ENCODE results near the gene EGR4. TPM values are rescaled to one million over a fixed set of nuclear protein-coding genes. Genes with fewer than 3 reads are reported as not detected.

Gene EGR4
- total RNA-seq, 1 experiment from 2014 or later = not detected

GRCh38 chr2:73290049-73290839, 3.1 kb downstream of the EGR4 start:
- no peaks in the 10 kb centered on the region for H3K27me3 ChIP-seq (replicated peaks; ENCODE audit: control insufficient read depth, insufficient read depth, low read length)
- H3K36me3 Mint-ChIP-seq (ENCODE audit: insufficient read depth, unreplicated experiment) = no peaks in the 10 kb centered on the region
- no peaks in the 10 kb centered on the region for H3K36me3 ChIP-seq (ENCODE audit: control insufficient read depth, insufficient read depth, low read length)
- POLR2A ChIA-PET = interaction anchor here (0.7 kb wide), 1 partner anchor 95 kb away, joined by 3 read pairs; no protein-coding TSS in a partner anchor
- no peak overlapping the region for H3K4me3 Mint-ChIP-seq (ENCODE audit: unreplicated experiment)
- BruUV-seq (replicated peaks) = no TSS peak
- no peaks in the 10 kb centered on the region for H3K4me1 Mint-ChIP-seq (ENCODE audit: low read depth, unreplicated experiment)
- H3K4me1 ChIP-seq = no peaks in the 10 kb centered on the region
- no peak overlapping the region for H3K27ac Mint-ChIP-seq (ENCODE audit: unreplicated experiment)
- H3K4me3 ChIP-seq (ENCODE audit: low read depth, low read length) = no peak overlapping the region
- H3K27me3 Mint-ChIP-seq (ENCODE audit: insufficient read depth, unreplicated experiment) = peaks cover 8% of the 10 kb centered on the region
- CTCF ChIA-PET = interaction anchor here (0.8 to 1.3 kb wide), 6 partner anchors 10 to 205 kb away, joined by 3 to 6 read pairs (median 4); no protein-coding TSS in a partner anchor
- peak; percentile 53 to 80 for TF ChIP-seq CTCF (IDR thresholded peaks at IDR 0.05; ENCODE audit: insufficient read depth in 1 of 2, low read depth in 1 of 2, low read length in 1 of 2, severe bottlenecking in 1 of 2, unreplicated experiment in 1 of 2)
- no peaks in the 10 kb centered on the region for H3K9me3 ChIP-seq
- no peaks in the 10 kb centered on the region for H3K9me3 Mint-ChIP-seq (ENCODE audit: unreplicated experiment)
- peak; percentile 70 to 74 for DNase-seq
- intact Hi-C loops (cut with micrococcal nuclease; ENCODE audit: unreplicated experiment) = no loop called here

GRCh38 chr2:73289304-73289703, 4.0 kb downstream of the EGR4 start:
- Histone ChIP-seq H3K36me3 (ENCODE audit: control insufficient read depth, insufficient read depth, low read length) (no peaks in the 10 kb centered on the region), H3K4me1 (peaks cover 5% of the 10 kb centered on the region; the same call in 1 of the 2 replicates), H3K4me3 (ENCODE audit: low read depth, low read length) (no peak overlapping the region), H3K27me3 (replicated peaks; ENCODE audit: control insufficient read depth, insufficient read depth, low read length) (no peaks in the 10 kb centered on the region), H3K9me3 (no peaks in the 10 kb centered on the region)
- no TSS peak for BruUV-seq (replicated peaks)
- TF ChIP-seq CTCF (IDR thresholded peaks at IDR 0.05; ENCODE audit: insufficient read depth in 1 of 2, low read depth in 1 of 2, low read length in 1 of 2, severe bottlenecking in 1 of 2, unreplicated experiment in 1 of 2) = peak in 1 of 2 experiments; percentile 6
- Mint-ChIP-seq H3K4me1 (ENCODE audit: low read depth, unreplicated experiment) (no peaks in the 10 kb centered on the region), H3K36me3 (ENCODE audit: insufficient read depth, unreplicated experiment) (no peaks in the 10 kb centered on the region), H3K27me3 (ENCODE audit: insufficient read depth, unreplicated experiment) (peaks cover 5% of the 10 kb centered on the region), H3K9me3 (ENCODE audit: unreplicated experiment) (no peaks in the 10 kb centered on the region), H3K4me3 (ENCODE audit: unreplicated experiment) (no peak overlapping the region), H3K27ac (ENCODE audit: unreplicated experiment) (no peak overlapping the region)
- intact Hi-C loops (cut with micrococcal nuclease; ENCODE audit: unreplicated experiment) = no loop called here
- POLR2A ChIA-PET = no interaction called here
- DNase-seq = no peak
- CTCF ChIA-PET = interaction anchor here (1.3 kb wide), 1 partner anchor 204 kb away, joined by 3 read pairs; no protein-coding TSS in a partner anchor

DNA sequence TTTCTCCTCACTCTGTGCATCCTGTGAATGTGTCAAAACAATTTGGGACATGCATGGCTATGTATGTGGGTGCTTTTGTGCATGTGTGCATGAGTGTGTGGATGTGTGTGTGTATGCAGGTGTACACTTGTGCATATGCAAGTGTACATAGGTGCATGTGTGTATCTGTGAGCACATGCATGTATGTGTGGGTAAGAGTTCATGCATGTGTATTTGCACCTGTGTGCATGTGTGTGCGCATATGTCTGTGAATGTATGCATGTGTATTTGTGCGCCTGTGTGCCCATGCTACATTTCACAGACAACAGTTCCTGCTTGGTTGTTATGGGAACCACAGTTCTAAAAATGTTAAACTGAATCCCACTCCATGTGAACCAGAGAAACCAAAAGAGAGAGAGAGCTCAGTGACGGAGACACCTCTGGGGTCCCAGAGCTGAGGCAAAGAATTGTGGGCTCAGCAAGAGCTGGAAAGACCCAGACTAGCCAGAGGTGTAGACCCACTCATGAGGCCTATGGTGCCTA, 7.2 kb downstream of the EGR4 start:
- Histone ChIP-seq H3K9me3 (no peaks in the 10 kb centered on the region), H3K36me3 (ENCODE audit: control insufficient read depth, insufficient read depth, low read length) (no peaks in the 10 kb centered on the region), H3K4me1 (peaks cover 5% of the 10 kb centered on the region; the same call in 1 of the 2 replicates), H3K4me3 (ENCODE audit: low read depth, low read length) (no peak overlapping the region), H3K27me3 (replicated peaks; ENCODE audit: control insufficient read depth, insufficient read depth, low read length) (no peaks in the 10 kb centered on the region)
- Mint-ChIP-seq H3K27me3 (ENCODE audit: insufficient read depth, unreplicated experiment) (peaks cover 4% of the 10 kb centered on the region), H3K4me3 (ENCODE audit: unreplicated experiment) (peak overlapping the region; percentile 39), H3K9me3 (ENCODE audit: unreplicated experiment) (no peaks in the 10 kb centered on the region), H3K36me3 (ENCODE audit: insufficient read depth, unreplicated experiment) (no peaks in the 10 kb centered on the region), H3K27ac (ENCODE audit: unreplicated experiment) (no peak overlapping the region), H3K4me1 (ENCODE audit: low read depth, unreplicated experiment) (no peaks in the 10 kb centered on the region)
- no TSS peak for BruUV-seq (replicated peaks)
- intact Hi-C loops (cut with micrococcal nuclease; ENCODE audit: unreplicated experiment) = no loop called here
- no peak for DNase-seq
- CTCF ChIA-PET = no interaction called here
- POLR2A ChIA-PET = no interaction called here
- TF ChIP-seq CTCF (IDR thresholded peaks at IDR 0.05; ENCODE audit: insufficient read depth in 1 of 2, low read depth in 1 of 2, low read length in 1 of 2, severe bottlenecking in 1 of 2, unreplicated experiment in 1 of 2) = no peak
